Heart left ventricle (tissue), 13 donors: ENCODE measurements around the gene CNTN4.

Source experiments
- POLR2A ChIP-seq, 2 donors: fragments of 450-650 bp; IDR thresholded peaks; one replicate each; pipeline ENCODE4 v1.6.1; 2017; ENCODE audit warnings: antibody characterized with exemption in 2 of 2, mild to moderate bottlenecking in 2 of 2, moderate library complexity in 2 of 2
- TF ChIP-seq, protein P1 (sequence below), 12 donors: fragments of 200-600 bp; sonication (generic) in 4 of 12; IDR thresholded peaks; one replicate each; pipeline versions ENCODE4 v1.5.0 to v1.8.0; 2018 to 2022; ENCODE audit warnings: antibody characterized with exemption in 12 of 12, mild to moderate bottlenecking in 5 of 12
- donor health status: ischemic (EF 13 %, LVEDD 7.1; RV severe dilation, severe dysfunction).
- donor health status: DM: no; HTN: yes; CAD: no.
- donor health status: DM: no; HTN: no; CAD: no.
- donor health status: ischemic (EF 25% LVEDD 6.9; RV normal size, moderate dysfunction).
- donor health status: ischemic (EF 25% LVEDD 5.7; RV mildly dilated, moderate dysfunction).
- donor health status: ischemic (EF 35%, LVEDD 5.7; RV mildly dilated, moderate dysfunction).
- donor health status: nonischemic (EF 11% LVEDD 7.7; RV severe dilation, severe dysfunction).
- donor health status: DM: yes; HTN: yes; CAD: no.
- donor health status: PGD.
- donor health status: ischemic (EF 29% LVEDD 5.4; RV normal size, mild dysfunction).
- donor health status: nonischemic (EF 23%, LVEDD 6.1; RV moderate dilation, normal function).

DNA sequence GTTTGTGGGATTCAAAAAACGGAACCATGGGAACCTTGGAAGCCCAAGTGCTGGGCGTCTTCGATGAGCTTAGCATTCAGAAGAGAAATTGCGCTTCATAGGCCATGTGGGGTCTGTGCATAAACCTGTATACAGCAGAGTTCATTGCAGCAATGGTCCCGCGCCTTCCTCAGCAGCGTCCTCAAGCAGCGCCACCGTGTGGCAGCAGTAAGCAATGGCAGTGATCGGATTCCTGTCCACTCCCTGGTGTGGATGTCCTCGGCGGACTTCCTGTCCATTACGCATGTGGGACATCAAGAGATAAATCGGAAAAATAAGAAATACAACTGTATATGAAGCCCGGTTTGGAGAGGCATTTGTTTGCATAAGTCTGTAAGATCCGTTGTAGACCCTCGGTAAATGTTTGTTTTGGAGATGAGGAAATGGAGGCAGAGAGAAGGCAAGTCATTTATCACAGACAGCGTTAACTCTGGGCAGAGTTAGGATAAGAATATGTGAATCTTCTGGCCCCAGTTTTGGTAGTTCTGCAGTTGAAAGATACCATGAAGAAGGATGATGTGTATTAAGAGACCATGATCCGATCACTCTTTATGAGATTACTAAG lies 57.7 kb downstream of the CNTN4 start:
- TF ChIP-seq, protein P1, sequence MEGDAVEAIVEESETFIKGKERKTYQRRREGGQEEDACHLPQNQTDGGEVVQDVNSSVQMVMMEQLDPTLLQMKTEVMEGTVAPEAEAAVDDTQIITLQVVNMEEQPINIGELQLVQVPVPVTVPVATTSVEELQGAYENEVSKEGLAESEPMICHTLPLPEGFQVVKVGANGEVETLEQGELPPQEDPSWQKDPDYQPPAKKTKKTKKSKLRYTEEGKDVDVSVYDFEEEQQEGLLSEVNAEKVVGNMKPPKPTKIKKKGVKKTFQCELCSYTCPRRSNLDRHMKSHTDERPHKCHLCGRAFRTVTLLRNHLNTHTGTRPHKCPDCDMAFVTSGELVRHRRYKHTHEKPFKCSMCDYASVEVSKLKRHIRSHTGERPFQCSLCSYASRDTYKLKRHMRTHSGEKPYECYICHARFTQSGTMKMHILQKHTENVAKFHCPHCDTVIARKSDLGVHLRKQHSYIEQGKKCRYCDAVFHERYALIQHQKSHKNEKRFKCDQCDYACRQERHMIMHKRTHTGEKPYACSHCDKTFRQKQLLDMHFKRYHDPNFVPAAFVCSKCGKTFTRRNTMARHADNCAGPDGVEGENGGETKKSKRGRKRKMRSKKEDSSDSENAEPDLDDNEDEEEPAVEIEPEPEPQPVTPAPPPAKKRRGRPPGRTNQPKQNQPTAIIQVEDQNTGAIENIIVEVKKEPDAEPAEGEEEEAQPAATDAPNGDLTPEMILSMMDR (IDR thresholded peaks at IDR 0.05): peak in 6 of 12 donors; percentile 13 to 49 (median 39)
- no peak for TF ChIP-seq POLR2A (IDR thresholded peaks at IDR 0.05)
